Suppressor macrophage (primary cell): Measurements from ENCODE around the gene SRPK3.
"Not testable (repeated sequence)": the region's sequence is repeated elsewhere in the genome, so short reads cannot be mapped to it uniquely, and the experiment has no call there.

Experiments
- DNase-seq, 4 experiments: peaks; one replicate each; pipeline ENCODE4 v3.0.0-alpha.2; 2020 to 2022

SRPK3 gene

DNA sequence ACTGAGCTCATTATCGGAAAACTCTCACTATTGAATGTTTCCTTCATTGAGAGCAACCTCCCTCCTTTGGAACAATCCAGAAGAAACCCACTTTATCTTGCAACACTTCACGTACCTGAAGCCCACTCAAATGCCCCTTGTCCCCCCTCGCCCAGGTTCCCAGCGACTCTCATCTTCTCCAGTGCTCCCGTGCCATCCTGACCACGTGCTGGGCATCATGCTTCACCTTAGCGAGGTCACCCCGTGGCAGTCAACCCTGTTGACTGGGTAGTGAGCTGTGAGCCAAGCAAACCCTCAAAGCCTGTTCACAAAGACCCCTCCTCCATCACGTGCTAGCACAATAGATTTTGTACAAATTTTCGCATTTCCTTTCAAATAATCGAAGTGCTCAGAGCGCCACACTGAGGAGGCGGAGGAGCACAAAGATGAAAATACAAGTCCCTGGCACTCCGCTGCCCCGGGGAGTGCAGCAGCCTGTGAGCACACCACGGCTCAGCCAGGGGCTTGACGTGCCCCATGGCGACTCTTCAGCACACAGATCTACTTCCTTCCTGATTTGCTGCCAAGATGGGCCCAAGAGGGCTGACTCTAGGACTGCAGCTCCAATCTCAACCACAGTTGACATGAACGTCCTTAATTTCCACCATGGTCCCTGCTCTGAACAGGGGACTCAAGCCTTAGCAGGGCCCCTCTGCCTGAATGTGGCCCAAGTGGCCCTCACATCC lies 33.9 kb downstream of the SRPK3 start:
- DNase-seq = peak in 3 of 4 experiments; percentile 11 to 29 (median 22)

GRCh38 chrX:153816831-153817690 lies 36.2 kb downstream of the SRPK3 start:
- peak; percentile 18 to 49 (median 25) for DNase-seq

DNA sequence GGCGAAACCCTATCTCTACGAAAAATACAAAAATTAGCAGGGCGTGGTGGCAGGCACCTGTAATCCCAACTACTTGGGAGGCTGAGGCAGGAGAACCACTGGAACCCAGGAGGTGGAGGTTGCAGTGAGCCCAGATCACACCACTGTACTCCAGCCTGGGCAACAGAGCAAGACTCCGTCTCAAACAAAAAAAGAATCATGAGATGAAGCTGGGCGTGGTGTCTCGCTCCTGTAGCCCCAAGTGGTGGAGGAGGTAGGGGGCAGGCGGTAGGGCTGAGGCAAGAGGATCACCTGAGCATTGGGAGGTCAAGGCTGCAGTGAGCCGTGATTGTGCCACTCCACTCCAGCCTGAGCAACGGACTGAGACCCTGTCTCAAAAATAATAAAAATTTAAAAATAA lies 37.2 kb downstream of the SRPK3 start:
- DNase-seq = not testable (repeated sequence)

- DNase-seq = peak; percentile 9 to 62 (median 34)
These were observed 37.9 kb downstream of the SRPK3 start for GRCh38 chrX:153818571-153819383.

GRCh38 chrX:153819384-153820040 lies 38.7 kb downstream of the SRPK3 start:
- no peak for DNase-seq

GRCh38 chrX:153820601-153821000 lies 39.8 kb downstream of the SRPK3 start:
- DNase-seq = no peak

- DNase-seq = no peak
These were observed 40.2 kb downstream of the SRPK3 start for GRCh38 chrX:153821066-153821465.

- DNase-seq = no peak
These were observed 43.5 kb downstream of the SRPK3 start for GRCh38 chrX:153824348-153824747.

GRCh38 chrX:153825042-153825441 lies 44.2 kb downstream of the SRPK3 start:
- DNase-seq = no peak

GRCh38 chrX:153827016-153827415 lies 46.2 kb downstream of the SRPK3 start:
- DNase-seq = no peak

- no peak for DNase-seq
These were observed 47.1 kb downstream of the SRPK3 start for GRCh38 chrX:153827903-153828302.

GRCh38 chrX:153828308-153828707 lies 47.5 kb downstream of the SRPK3 start:
- no peak for DNase-seq

DNA sequence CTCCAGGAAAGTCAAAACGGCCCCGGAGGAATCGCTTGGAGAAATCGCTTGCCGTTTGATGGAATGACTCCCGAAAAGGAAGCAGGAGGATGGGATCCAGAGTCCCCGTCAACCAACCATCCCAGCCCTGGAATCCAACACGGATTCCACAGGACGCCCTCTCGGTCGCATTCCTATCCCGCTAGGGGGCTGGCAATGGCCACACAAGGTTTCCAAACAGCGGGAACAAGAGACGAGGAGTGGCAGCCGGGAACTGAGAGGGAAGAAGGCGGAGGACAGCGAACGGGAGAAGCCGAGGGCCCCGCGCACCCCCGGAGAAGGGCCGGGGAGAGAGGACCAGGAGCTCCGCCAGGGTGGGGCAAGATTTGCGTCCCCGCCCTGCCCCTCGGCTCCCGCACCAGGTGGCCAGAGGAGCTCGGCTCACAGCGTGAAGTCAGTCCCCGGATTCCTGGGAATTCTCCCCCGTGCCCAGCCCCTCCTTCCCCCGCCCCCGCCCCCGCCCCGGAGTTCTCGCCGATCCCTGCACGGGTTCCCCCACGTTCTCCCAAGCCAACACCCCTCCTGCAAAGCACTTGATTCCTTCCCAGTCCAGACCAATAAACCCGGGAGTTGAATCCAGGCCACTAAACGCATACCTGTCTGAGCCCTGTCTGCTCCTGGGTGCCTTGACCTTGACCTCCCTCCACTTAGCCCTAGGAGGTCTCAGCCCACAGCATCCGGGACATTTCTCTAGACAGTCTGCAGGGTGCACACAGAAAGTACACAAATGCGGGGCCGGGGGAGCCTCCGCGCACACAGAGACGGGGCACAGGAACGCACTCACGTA lies 48.1 kb downstream of the SRPK3 start:
- DNase-seq = no peak

DNA sequence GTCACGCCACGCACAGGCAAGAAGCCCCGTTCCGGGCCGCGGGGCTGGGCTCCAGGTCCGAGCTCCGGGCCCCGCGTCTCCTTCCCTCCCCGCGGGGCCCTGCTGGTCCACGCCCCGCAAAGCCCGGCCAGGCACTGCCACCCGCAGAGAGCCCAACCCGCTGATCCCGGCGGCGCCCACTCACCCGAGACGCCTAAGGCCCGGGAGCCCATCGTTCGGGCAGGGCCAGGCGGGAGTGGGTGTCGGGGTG lies 48.6 kb downstream of the SRPK3 start:
- no peak for DNase-seq

DNA sequence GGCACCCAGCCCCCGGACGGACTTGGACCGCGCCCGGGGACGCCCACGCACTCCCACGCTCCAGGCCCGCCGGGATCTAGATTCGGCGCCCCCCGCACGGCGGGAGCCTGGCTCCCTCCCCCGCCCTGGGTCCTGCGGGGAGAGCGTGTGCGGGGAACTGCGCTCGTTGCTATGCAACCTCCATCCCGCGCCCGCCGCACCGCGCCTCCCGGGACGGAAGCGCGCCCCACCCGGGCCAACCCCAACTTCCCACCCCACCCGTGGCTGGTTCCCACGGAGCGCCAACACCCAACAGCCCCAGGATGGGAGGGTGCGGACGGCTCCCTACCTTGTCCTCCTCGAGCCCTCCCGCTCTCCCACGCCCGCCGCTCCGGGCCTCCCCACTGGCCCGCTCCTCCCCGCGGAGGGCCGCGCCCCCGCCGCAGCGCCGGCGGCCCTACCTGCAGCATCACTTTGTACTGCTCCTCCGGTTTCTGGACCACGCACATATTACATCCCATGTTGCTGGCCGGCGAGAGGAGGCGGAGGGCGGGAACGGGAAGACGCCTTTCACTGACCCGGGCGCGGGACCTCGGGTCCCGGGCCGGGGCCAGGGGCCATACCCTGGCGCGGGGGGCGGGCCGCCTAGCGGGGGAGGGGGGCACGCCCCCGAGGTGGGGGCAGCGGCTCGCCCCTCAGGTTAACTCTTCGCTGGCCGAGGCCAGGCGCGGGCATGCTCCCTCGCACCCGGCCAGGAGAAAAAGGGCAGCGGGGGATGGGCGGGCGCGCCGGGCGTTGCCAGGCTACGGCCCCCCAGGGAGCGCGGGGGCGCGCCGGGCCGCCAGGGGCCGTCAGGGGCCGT lies 49.2 kb downstream of the SRPK3 start, which contains the start of gene PDZD4:
Gene PDZD4, minus strand, starts transcription at position 746 of the 841 bp plus-strand sequence. Its CDS starts 246 bp downstream, at position 500.
- peak in 1 of 4 experiments; percentile 19 for DNase-seq

- DNase-seq = peak in 1 of 4 experiments; percentile 9
These were observed 50.0 kb downstream of the SRPK3 start for GRCh38 chrX:153830640-153831428.

DNA sequence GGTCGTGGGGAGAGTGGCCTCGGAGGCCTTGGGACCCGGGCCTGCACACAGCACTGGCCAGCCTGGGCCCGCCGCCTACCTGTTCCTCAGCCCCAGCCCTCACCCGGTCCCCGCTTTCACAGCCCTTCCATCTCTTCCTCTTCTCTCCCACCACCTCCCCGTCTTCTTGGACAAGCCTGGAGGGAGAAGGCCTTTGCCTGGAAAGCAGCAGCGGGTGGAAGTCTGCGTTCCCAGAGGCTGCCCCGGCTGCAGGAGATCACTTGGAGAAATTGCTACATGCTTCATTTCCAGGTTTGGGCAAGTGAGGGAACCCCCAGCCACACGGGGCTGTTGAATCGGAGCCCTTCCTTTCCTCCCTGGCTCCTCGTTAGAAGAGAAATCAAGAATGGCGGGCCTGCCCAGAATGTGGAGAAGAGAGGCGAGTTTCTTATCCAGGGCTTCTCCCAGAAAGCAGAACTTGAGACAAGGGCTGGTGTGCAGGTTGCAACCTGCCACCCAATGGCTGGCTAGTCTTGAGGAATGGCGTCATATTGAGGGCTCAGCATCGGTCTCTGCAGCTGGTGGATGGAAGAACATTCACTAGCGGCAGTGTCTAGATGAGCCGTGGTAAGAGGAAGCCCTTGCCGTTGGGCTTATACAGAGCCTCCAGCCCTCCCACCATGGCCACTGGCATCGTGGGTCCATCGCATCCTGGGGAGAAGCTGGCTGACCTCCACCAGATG lies 50.7 kb downstream of the SRPK3 start:
- no peak for DNase-seq

DNA sequence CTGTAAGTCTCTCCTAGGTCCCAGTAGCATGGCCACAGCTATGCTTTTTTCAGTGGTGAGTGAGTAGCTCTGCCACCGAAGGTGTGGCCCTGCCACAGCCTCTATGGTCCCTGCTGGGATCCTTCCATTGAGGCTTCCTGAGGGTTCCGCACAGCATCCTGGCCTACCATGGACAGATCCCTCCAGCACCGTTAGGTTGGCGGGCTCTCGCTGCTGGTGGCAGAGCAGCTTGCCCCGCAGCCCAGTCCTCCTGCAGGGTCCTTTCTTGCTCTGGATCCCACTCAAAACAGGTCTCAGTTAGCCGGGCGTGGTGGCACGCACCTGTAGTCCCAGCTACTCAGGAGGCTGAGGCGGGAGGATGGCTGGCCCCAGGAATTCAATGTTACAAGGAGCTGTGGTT lies 51.9 kb downstream of the SRPK3 start:
- no peak for DNase-seq
